ENCODE results near the gene METTL5.
"Not testable (repeated sequence)": the region's sequence is repeated elsewhere in the genome, so short reads cannot be mapped to it uniquely, and the experiment has no call there.

Gene METTL5

DNA sequence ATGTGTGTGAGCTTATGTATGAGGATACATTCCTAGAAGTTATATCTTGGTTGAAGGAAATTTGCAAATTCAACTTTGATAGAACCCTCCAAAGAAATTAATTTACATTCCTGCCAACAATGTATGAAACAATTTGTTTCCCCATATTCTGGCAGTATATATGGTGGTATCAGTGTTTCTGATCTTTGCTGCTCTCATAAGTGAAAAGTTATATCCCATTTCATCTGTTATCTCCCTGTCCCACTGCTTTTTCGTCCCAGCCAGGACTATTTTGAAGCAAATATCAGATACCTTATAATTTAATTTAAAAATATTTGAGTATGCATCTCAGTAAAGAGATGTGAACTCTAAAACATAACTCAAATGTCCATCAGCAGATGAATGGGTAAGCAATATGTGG lies 9.7 kb upstream of the METTL5 start:
- no peak for DNase-seq (ENCODE audit: low read depth in 3 of 3, low spot score in 1 of 3)

DNA sequence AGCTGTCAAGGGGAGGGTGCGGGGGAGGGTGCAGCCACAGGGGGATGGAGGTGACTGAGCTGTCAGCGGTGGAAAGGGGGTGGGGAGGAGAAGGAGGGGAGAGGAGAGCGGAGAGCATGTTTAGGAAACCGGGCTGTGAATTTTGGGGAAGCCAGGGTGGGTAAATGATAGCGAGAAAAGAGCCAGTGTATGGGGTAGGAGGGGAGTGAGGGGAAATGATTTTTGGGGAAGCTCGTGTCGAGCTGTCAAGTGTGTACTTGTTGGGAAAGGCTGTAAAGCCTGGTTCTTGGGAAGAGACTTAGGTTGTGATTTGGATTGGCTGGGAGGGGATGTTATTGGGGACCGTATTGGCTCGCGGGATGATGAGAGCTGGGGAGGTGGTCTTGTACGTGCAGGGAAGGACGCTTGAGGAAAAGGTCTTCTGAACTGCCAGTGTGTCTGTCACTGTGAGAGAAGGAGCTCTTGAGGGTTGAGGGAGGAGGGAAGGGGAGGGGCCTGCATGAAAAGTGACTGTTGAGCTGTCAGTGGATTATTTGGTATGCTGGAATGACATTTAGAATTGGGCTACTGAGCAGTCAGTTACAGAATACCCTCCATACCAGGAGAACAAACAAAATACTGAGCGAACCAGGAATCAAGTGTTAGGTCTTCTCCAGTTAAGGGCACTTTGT lies 3.6 kb upstream of the METTL5 start:
- peak in 1 of 3 donors; percentile 30 for DNase-seq (ENCODE audit: low read depth in 3 of 3, low spot score in 1 of 3)

DNA sequence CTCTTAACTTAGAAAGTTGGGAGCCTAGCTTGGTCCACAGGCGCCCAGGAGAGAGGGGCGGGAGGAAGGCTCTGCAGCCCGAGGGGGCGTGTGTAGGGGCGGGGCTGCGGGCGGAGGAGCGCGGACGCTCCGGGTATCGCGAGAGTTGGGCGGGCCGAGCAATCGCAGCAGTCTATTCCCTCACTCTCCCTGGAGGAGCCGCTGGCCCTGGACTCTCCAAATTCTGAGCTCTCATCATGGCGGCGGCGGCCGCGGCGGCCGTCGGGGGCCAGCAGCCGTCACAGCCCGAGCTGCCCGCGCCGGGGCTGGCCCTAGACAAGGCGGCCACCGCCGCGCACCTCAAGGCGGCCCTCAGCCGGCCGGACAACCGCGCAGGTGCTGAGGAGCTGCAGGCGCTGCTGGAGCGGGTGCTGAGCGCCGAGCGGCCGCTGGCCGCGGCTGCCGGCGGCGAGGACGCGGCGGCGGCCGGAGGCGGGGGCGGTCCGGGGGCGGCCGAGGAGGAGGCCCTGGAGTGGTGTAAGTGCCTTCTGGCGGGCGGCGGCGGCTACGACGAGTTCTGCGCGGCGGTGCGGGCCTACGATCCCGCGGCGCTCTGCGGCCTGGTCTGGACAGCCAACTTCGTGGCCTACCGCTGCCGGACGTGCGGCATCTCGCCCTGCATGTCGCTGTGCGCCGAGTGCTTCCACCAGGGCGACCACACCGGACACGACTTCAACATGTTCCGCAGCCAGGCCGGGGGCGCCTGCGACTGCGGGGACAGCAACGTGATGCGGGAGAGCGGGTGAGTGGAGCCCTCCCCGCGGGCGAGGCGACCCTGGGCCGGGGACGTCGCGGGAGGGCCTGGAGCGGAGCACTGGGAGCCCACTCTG lies 2.8 kb upstream of the METTL5 start, which contains the start of gene UBR3:
Gene UBR3 (plus strand): TSS at position 183 of the 869 bp plus-strand sequence. CDS start 54 bp downstream, at position 237.
- DNase-seq (ENCODE audit: low read depth in 3 of 3, low spot score in 1 of 3): peak; percentile 70 to 88 (median 81)

DNA sequence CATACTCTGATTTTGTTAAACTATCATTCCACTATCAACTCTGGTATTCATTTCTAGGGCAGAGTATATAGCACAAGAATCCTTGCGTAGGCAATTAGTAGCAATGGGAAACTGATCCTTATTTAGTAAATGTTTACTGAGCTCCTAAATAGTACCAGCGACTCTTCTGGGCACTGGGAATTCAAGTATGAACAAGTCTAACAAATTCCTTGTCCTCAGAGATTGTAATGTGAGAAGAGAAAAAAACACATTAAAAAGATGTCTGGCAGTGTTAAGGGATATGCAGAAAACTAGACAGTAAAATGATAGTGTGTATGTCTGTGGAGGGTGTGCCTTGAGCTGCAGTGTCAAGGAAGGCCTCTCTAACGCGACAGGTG lies 721 bp downstream of the METTL5 start:
- no peak for DNase-seq (ENCODE audit: low read depth in 3 of 3, low spot score in 1 of 3)

DNA sequence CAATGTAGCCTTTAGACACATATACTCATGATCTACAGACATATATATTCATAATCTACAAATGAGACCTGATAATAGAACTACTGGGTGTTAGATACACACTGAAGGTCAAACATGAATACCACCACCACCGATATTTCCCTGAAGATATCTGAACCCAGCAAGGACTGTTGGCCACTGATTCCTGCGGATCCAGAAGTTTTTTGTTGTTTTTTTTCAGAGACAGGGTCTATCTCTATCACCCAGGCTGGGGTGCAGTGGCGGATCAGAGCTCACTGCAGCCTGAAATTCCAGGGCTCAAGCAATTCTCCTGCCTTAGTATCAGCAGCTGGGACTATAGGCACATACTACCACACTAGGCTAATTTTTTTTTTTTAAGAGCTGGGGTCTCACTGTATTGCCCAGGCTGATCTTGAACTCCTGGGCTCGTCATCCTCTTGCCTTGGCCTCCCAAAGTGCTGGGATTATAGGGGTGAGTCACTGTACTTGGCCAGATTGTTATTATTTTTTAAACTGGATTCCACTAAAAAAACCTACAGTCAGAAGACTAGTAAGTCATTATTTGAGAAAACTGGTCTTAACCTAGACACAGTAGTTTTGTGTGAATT lies 1.8 kb downstream of the METTL5 start:
- no peak for DNase-seq (ENCODE audit: low read depth in 3 of 3, low spot score in 1 of 3)

DNA sequence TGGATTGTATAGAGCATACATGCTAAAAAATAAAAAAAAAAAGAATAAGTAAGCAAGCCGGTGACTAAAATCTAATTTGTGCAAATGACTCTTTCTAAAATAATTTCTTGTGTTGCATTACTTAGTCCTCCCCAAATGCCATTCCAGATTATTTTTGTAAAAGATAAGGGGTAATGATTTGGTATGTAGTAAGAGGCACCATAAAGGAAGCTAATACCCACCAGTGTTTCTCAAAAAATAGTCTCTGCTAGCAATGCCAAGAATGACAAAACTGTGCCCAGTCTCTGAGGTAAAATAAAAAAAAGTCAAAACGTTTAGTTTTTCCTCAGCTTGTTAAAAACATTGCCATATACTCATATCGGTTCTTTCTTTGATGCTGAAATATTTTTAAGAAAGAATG lies 2.7 kb downstream of the METTL5 start:
- no peak for DNase-seq (ENCODE audit: low read depth in 3 of 3, low spot score in 1 of 3)

DNA sequence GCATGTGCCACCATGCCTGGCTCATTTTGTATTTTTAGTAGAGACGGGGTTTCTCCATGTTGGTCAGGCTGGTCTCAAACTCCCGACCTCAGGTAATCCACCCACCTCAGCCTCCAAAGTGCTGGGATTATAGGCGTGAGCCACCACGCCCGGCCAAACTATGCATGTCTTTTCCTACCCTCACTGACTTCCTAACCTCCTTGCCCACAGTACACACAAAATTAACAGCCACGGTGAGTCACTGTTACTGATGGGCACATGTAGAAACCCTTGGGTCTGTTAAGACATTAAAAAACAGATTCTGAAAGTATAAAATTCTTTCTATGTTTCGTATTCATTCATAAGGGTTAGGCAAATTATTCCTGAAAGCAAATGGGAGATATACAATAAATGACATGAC lies 4.6 kb downstream of the METTL5 start:
- not testable (repeated sequence) for DNase-seq (ENCODE audit: low read depth in 3 of 3, low spot score in 1 of 3)

DNA sequence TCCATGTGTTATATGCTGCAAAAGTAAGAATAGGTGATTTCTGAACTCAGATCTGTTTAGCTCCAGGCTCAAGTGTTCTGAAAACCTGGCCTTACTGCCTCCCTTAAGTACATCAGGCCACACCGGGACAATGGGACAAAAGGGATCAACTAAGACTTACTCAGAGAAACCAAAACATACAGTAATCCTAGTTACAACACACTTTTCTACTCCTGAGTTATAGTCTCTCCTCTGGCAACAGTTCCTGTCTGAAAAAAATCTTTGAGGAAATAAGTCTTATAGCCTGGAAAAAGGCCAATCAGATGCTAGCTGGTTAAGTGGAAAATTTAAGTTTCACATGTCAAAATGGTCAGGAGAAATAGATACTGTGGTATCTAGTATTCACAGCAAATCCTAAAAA lies 5.6 kb downstream of the METTL5 start:
- DNase-seq (ENCODE audit: low read depth in 3 of 3, low spot score in 1 of 3): no peak

DNA sequence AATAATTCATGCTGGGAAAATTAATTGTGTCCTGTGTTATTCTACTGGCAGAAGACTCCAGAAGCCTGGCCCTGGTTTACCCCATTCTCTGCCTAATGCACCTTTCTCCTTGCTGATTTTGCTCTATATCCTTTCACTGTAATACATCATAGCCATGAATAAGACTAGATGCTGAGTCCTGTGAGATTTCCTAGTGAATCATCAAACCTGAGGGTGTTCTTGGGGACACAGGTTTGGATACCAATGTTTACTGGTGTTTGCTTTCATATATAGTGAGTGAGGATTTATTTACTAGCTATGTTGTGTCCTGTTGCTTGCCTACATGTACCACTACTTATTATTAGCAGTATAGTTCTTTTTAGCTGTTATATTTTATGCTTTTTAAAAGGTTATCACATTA lies 6.5 kb downstream of the METTL5 start:
- DNase-seq (ENCODE audit: low read depth in 3 of 3, low spot score in 1 of 3): no peak

DNA sequence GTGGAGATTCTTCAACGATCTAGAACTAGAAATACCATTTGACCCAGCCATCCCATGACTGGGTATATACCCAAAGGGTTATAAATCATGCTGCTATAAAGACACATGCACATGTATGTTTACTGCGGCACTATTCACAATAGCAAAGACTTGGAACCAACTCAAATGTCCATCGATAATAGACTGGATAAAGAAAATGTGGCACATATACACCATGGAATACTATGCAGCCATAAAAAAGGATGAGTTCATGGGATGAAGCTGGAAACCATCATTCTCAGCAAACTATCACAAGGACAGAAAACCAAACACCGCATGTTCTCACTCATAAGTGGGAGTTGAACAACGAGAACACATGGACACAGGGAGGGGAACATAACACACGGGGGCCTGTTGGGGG lies 7.3 kb downstream of the METTL5 start:
- not testable (repeated sequence) for DNase-seq (ENCODE audit: low read depth in 3 of 3, low spot score in 1 of 3)

DNA sequence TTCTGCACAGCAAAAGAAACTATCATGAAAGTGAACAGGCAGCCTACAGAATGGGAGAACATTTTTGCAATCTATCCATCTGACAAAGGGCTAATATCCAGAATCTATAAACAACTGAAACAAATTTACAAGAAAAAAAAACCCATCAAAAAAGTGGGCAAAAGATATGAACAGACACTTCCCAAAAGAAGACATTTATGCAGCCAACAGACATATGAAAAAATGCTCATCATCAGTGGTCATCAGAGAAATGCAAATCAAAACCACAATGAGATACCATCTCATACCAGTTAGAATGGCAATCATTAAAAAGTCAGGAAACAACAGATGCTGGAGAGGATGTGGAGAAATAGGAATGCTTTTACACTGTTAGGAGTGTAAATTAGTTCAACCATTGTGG lies 7.7 kb downstream of the METTL5 start:
- not testable (repeated sequence) for DNase-seq (ENCODE audit: low read depth in 3 of 3, low spot score in 1 of 3)

DNA sequence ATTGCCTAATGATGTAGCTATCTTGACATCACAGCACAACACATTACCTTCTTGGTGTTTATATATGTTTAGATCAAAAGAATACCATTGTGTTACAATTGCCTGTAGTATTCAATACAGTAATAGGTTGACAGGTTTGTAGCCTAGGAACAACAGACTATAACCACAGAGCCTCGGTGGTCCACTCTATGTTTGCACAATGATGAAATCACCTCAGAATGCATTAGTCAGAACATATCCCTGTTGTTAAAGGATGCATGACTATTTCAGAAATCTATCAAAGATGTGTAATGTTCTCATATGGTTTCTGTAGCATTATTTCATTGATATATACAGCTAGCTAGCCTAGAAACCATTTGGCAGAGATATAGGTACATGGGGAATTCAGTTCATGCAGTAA lies 8.9 kb downstream of the METTL5 start:
- no peak for DNase-seq (ENCODE audit: low read depth in 3 of 3, low spot score in 1 of 3)

DNA sequence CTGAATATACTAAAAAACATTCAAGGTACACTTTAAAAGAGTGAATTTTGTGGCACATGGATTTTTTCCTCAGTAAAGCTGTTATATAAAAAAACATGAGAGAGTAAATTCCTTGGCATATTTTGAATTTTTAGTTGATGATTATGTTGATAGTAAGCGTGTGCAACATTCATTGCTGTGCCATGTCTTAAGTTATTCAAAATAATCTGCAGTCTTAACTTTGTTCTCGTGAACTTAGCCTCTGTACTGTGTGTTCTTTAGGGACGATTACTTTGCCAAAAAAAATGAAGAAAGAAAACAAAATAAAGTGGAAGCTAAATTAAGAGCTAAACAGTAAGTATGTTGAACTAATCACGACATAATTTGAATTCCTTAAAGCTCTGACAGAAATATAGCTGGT lies 16.5 kb downstream of the METTL5 start:
- no peak for DNase-seq (ENCODE audit: low read depth in 3 of 3, low spot score in 1 of 3)

DNA sequence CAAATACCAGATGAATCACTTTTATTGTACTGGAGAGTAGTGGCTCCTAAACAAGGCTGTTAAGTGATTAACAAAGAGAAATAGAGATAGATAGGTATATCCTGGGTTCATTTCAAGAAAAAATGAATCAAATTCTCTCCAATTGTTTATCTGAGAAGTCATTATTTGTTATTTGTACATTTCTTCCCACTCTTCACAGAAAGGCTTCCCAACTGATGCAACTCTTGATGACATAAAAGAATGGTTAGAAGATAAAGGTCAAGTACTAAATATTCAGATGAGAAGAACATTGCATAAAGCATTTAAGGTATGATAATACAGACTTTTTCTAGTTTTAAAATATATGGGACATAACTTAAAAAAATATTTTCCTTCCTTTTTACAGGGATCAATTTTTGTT lies 18.1 kb downstream of the METTL5 start:
- DNase-seq (ENCODE audit: low read depth in 3 of 3, low spot score in 1 of 3): no peak

DNA sequence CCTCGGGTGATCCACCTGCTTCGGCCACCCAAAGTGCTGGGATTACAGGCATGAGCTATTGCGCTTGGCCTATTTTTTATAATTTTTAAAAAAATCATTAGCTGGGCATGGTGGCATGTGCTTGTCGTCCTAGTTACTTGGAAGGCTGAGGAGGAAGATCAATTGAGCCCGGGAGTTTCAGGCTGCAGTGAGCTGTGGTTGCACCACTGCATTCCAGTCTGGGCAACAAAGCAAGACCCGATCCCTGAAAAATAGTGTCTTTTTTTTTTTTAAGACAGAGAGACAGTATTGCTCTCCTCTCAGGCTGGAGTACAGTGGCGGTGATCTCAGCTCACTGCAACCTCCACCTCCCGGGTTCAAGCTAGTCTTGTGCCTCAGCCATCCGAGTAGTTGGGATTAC lies 21.2 kb downstream of the METTL5 start:
- no peak for DNase-seq (ENCODE audit: low read depth in 3 of 3, low spot score in 1 of 3)

DNA sequence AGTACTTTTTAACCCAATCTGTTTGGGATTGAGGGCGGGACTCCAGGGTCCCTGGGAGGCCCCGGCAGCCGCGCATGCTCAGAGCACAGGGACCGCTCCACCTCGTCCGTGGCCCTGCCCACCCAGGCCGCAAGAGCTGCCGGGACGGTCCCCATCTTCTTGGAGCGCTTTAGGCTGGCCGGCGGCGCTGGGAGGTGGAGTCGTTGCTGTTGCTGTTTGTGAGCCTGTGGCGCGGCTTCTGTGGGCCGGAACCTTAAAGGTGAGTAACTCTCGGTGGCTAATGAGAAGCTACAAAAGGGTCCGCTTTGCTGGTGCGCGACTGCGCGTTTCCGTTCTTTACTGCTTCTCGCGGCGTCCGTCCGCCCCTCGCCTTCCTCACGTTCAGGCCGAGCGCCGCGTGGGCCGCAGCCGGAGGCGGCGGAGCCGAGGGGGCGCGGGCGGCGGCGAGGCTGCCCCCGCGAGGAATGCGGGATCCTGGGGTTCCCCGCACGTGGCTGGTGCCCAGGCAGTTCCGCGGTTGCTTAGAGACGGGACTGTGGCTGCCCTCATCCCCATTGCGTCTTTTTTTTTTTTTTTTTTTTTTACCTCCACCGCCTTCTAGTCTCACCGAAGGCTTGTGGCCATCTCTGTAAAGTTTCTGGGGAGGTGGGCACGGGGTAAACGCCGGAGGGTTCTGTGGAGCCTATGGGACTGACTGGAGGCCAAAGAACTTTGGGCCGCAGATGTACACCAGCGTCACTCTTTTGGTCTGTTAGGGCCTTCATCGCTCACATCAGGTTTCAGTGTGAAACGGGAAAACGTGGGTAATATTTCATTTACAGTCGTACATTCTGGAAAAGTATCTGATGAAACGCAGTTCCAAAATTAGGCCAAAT lies 25.8 kb downstream of the METTL5 start, which contains the start of gene SSB:
Gene SSB (plus strand): TSS at position 154 of the 875 bp plus-strand sequence. CDS start 2,090 bp downstream, outside the sequence.
- peak; percentile 83 to 89 (median 84) for DNase-seq (ENCODE audit: low read depth in 3 of 3, low spot score in 1 of 3)

DNA sequence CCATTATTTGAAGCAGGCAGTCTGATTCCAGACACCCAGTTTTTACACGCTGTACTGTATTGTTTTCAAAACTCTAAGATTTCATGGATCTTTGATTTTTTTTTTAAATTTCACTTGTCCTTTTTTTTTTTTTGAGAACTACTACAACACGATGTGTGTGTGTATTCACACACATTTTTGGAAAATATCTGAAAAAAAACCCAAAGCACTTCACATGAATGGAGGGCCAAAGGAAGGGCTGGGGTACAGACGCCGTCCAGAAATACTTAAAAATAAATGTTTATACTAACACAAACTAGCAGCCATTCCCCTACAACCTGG lies 26.3 kb downstream of the METTL5 start:
- no peak for DNase-seq (ENCODE audit: low read depth in 3 of 3, low spot score in 1 of 3)

DNA sequence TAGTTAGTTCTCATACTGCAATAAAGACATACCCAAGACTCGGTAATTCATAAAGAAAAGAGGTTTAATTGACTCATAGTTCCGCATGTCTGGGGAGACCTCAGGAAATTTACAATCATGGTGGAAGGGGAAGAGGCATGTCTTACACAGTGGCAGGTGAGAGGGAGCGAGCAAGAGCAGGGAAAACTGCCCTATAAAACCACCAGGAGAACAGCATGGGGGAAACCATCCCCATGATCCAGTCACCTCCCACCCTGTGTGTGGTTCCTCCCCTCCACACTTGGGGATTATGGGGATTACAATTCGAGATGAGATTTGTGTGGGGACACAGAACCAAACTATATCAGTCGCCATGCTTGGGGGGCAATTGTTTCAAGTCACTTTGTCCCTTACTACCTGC lies 27.1 kb downstream of the METTL5 start:
- no peak for DNase-seq (ENCODE audit: low read depth in 3 of 3, low spot score in 1 of 3)

DNA sequence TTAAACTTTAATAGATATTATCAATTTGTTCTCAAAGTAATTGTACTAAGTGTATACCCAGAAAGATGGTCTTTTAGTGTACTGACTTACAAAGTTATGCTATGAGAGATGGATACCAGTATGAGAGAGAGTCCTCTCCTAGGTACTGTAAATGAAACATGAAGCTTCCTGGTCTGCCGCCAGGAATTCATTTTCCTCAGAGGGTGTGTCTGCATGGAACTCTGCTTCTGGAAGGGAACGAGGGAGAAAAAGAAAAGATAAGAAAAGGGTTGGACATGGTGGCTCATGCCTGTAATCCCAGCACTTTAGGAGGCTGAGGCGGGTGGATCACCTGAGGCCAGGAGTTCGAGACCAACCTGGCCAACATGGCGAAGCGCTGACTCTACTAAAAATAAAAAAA lies 28.3 kb downstream of the METTL5 start:
- DNase-seq (ENCODE audit: low read depth in 3 of 3, low spot score in 1 of 3): no peak

DNA sequence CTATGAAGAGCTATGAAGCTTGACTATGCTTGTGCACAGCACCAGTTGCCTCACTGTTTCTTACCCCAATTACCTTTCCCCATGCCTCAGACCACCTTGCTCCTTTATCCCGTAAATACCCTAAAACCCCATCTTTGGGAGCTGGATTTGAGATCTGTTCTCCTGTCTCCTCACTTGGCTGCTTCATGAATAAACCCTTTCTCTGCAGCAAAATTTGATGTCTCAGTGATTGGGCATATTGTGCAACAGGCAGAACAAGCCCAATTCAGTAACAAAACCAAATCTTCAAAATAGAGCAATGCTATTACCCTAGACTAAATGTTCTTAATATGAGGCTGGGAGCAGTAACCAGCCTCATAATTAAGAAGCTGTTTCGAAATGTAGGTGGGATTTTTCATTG lies 29.5 kb downstream of the METTL5 start:
- DNase-seq (ENCODE audit: low read depth in 3 of 3, low spot score in 1 of 3): no peak

DNA sequence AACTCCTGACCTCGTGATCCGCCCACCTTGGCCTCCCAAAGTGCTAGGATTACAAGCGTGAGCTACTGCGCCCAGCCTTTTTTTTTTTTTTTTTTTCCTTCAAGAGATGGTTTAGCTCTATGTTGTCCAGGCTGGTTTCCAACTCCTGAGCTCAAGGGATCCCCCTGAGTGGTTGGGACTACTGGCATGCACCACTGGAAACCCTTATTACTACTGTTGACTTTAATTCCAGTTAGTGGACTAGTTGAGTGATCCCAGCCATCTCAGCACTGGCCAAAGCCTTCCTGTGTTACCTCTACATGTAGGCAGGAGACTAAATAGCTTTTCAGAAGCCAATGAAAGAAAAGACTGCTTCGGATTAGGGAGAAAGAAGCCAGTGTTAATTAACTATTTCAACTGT lies 34.1 kb downstream of the METTL5 start:
- DNase-seq (ENCODE audit: low read depth in 3 of 3, low spot score in 1 of 3): no peak
